Natural killer cell (primary cell): ENCODE measurements around the gene CNBP. TPM values are rescaled to one million over a fixed set of nuclear protein-coding genes. Genes with fewer than 3 reads are reported as not detected.

ENCODE experiments used
- ATAC-seq, 3 donors: fragments of 150-1000 bp in 2 of 3; fragments of 200-7000 bp in 1 of 3; cut with Tn5 transposase; 1 replicate in 1 of 3; 2 replicates in 2 of 3; pipeline ENCODE4 v1.10.0; 2021; ENCODE audit warnings: mild to moderate bottlenecking in 2 of 3, moderate library complexity in 2 of 3
- DNase-seq, 2 donors: peaks; one replicate each; pipeline versions ENCODE4 v3.0.0 to v3.0.0-alpha.2; 2013 to 2021; ENCODE audit warnings: mixed read lengths in 1 of 2
- H3K27ac ChIP-seq: one replicate; pipeline ENCODE4 v1.5.1; 2013; ENCODE audit warnings: mild to moderate bottlenecking, low read length
- H3K27me3 ChIP-seq: one replicate; pipeline ENCODE4 v1.6.1; 2013; ENCODE audit warnings: low read length; ENCODE audit not compliant: control insufficient read depth, insufficient read depth
- H3K36me3 ChIP-seq: one replicate; pipeline ENCODE4 v1.6.1; 2013; ENCODE audit warnings: low read length; ENCODE audit not compliant: control insufficient read depth, insufficient read depth
- H3K4me1 ChIP-seq: one replicate; pipeline ENCODE4 v1.6.1; 2013; ENCODE audit warnings: low read length; ENCODE audit not compliant: control insufficient read depth, insufficient read depth
- H3K4me3 ChIP-seq: one replicate; pipeline ENCODE4 v1.5.1; 2013; ENCODE audit warnings: low read length
- H3K9me3 ChIP-seq: one replicate; pipeline ENCODE4 v1.6.1; 2013; ENCODE audit warnings: low read length; ENCODE audit not compliant: control insufficient read depth, insufficient read depth
- H3K27ac Mint-ChIP-seq, 2 donors: one replicate each; pipeline ENCODE4 v1.8.0; 2022; ENCODE audit warnings: mild to moderate bottlenecking in 2 of 2, mixed read lengths in 2 of 2, moderate library complexity in 1 of 2
- H3K27me3 Mint-ChIP-seq, 2 donors: one replicate each; pipeline ENCODE4 v1.8.0; 2022; ENCODE audit warnings: low read depth in 2 of 2, mixed read lengths in 2 of 2
- H3K36me3 Mint-ChIP-seq: one replicate; pipeline ENCODE4 v1.8.0; 2022; ENCODE audit warnings: mixed read lengths
- H3K4me1 Mint-ChIP-seq, 2 donors: one replicate each; pipeline ENCODE4 v1.8.0; 2022; ENCODE audit warnings: mixed read lengths in 2 of 2
- H3K4me3 Mint-ChIP-seq: one replicate; pipeline ENCODE4 v1.8.0; 2022; ENCODE audit warnings: mild to moderate bottlenecking, moderate library complexity, mixed read lengths
- H3K9me3 Mint-ChIP-seq, 2 donors: one replicate each; pipeline ENCODE4 v1.8.0; 2022; ENCODE audit warnings: mixed read lengths in 2 of 2
- CTCF ChIP-seq: fragments of 200-600 bp; IDR thresholded peaks from one replicate; pipeline ENCODE4 v1.8.0; 2022; ENCODE audit warnings: antibody characterized with exemption
- WGBS: methylation state at CpG from one replicate; pipeline ENCODE4 v1.1.7; 2013; ENCODE audit warnings: missing lambda C conversion rate; ENCODE audit not compliant: insufficient coverage; 5-methylcytosine and 5-hydroxymethylcytosine counted together
- intact Hi-C: fragments of 100-400 bp; cut with micrococcal nuclease; formaldehyde crosslinking; loops from one replicate; pipeline ENCODE4 v1.14.2; 2022
- total RNA-seq, 4 donors: library from RNA; stranded (reverse); fragments of 120-200 nt in 1 of 4; gene quantifications; one replicate each; pipeline versions ENCODE4 v1.2.3 to v1.2.4, GENCODE V29; 2013 to 2022

Gene CNBP
- total RNA-seq, 3 donors from 2014 or later (not counting 1 experiment from before 2014, with no cell fraction given): 202 to 223 (median 211) TPM

- Mint-ChIP-seq H3K27me3 (peaks cover 0 to 3% of the 10 kb centered on the region in 2 donors), H3K36me3 (no peaks in the 10 kb centered on the region), H3K9me3 (no peaks in the 10 kb centered on the region), H3K4me3 (no peak overlapping the region), H3K4me1 (no peaks in the 10 kb centered on the region), H3K27ac (no peak overlapping the region)
- WGBS: 98% methylated on average over 2 of the region's 4 CpGs
- TF ChIP-seq CTCF: no peak
- ATAC-seq (no peak), DNase-seq (no peak)
- no peaks in the 10 kb centered on the region for H3K27me3 ChIP-seq
- H3K9me3 ChIP-seq: no peaks in the 10 kb centered on the region
- H3K27ac ChIP-seq: no peak overlapping the region
- no peak overlapping the region for H3K4me3 ChIP-seq
- H3K36me3 ChIP-seq: no peaks in the 10 kb centered on the region
- intact Hi-C loops: no loop called here
- H3K4me1 ChIP-seq: no peaks in the 10 kb centered on the region
These were observed 23.8 kb upstream of the CNBP start for GRCh38 chr3:129207479-129207878.

GRCh38 chr3:129205109-129205832 is 21.6 kb upstream of the CNBP start:
- ATAC-seq (no peak), DNase-seq (no peak)
- H3K9me3 ChIP-seq: no peaks in the 10 kb centered on the region
- Mint-ChIP-seq H3K27ac (no peak overlapping the region), H3K36me3 (no peaks in the 10 kb centered on the region), H3K4me1 (no peaks in the 10 kb centered on the region), H3K4me3 (no peak overlapping the region), H3K9me3 (no peaks in the 10 kb centered on the region), H3K27me3 (peaks cover 0 to 3% of the 10 kb centered on the region in 2 donors)
- H3K4me1 ChIP-seq: no peaks in the 10 kb centered on the region
- no peak overlapping the region for H3K4me3 ChIP-seq
- intact Hi-C loops: no loop called here
- 91% methylated on average over 8 of the region's 8 CpGs for WGBS
- TF ChIP-seq CTCF: no peak
- H3K36me3 ChIP-seq: no peaks in the 10 kb centered on the region
- H3K27ac ChIP-seq: no peak overlapping the region
- no peaks in the 10 kb centered on the region for H3K27me3 ChIP-seq

GRCh38 chr3:129204473-129204872 is 20.8 kb upstream of the CNBP start:
- Mint-ChIP-seq H3K36me3 (no peaks in the 10 kb centered on the region), H3K27ac (no peak overlapping the region), H3K4me1 (no peaks in the 10 kb centered on the region), H3K27me3 (no peaks in the 10 kb centered on the region), H3K4me3 (no peak overlapping the region), H3K9me3 (no peaks in the 10 kb centered on the region)
- intact Hi-C loops: no loop called here
- WGBS: 75% methylated on average over 1 of the region's 2 CpGs
- ATAC-seq (no peak), DNase-seq (no peak)
- Histone ChIP-seq H3K27ac (no peak overlapping the region), H3K36me3 (no peaks in the 10 kb centered on the region), H3K4me1 (no peaks in the 10 kb centered on the region), H3K9me3 (no peaks in the 10 kb centered on the region), H3K27me3 (no peaks in the 10 kb centered on the region), H3K4me3 (no peak overlapping the region)
- no peak for TF ChIP-seq CTCF

GRCh38 chr3:129199366-129199765 is 15.7 kb upstream of the CNBP start:
- Mint-ChIP-seq H3K27ac (no peak overlapping the region), H3K4me1 (no peaks in the 10 kb centered on the region), H3K4me3 (no peak overlapping the region), H3K9me3 (no peaks in the 10 kb centered on the region), H3K27me3 (no peaks in the 10 kb centered on the region), H3K36me3 (no peaks in the 10 kb centered on the region)
- Histone ChIP-seq H3K4me1 (no peaks in the 10 kb centered on the region), H3K27ac (no peak overlapping the region), H3K27me3 (no peaks in the 10 kb centered on the region), H3K9me3 (no peaks in the 10 kb centered on the region), H3K36me3 (no peaks in the 10 kb centered on the region), H3K4me3 (no peak overlapping the region)
- DNase-seq (no peak), ATAC-seq (no peak)
- intact Hi-C loops: no loop called here
- 83% methylated on average over 8 of the region's 8 CpGs for WGBS
- no peak for TF ChIP-seq CTCF
